GM19025 (cell line): ENCODE results near the gene DTX3.
"Not testable (repeated sequence)": the region's sequence is repeated elsewhere in the genome, so short reads cannot be mapped to it uniquely, and the experiment has no call there.

Experiments used
- ATAC-seq: cut with Tn5 transposase; IDR thresholded peaks from one replicate; pipeline ENCODE4 v1.9.1; 2021; ENCODE audit warnings: mild to moderate bottlenecking, low read depth, moderate library complexity; ENCODE audit not compliant: unreplicated experiment

The DTX3 gene

DNA sequence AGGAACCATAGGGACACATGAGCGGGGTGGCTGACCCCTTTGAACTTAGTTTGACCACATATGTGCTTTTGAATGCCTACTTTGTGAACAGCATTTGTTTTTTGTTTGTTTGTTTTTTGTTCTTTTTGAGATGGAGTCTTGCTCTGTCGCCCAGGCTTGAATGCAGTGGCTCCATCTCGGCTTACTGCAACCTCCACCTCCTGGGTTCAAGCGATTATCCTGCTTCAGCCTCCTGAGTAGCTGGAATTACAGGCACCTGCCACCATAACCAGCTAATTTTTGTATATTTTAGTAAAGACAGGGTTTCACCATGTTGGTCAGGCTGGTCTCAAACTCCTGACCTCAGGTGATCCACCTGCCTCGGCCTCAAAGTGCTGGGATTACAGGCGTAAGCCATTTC is 13.8 kb downstream of the DTX3 start:
- not testable (repeated sequence) for ATAC-seq

DNA sequence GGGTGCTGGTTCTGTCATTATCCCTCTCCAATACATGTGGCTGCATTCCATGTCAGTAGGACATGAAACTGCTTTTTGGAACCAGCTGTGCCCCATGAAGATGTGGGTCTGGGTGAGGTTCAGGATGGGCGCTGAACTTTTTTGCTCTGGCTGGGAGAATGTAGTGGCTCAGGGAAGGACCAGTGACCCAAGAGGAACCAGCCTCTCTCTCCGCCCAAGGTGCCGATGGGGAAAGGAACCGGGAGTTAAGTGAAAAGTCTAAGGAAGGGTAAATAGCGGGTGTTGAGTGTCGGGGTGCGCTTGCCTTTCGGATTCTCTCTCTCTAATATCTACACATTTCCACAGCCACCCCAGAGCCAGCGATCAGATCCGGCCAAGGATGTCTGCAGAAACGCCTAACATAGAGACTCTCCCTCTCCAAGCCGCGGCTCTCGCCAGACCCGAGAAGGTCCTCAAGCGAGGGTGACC is 14.4 kb downstream of the DTX3 start:
- ATAC-seq, result no peak

DNA sequence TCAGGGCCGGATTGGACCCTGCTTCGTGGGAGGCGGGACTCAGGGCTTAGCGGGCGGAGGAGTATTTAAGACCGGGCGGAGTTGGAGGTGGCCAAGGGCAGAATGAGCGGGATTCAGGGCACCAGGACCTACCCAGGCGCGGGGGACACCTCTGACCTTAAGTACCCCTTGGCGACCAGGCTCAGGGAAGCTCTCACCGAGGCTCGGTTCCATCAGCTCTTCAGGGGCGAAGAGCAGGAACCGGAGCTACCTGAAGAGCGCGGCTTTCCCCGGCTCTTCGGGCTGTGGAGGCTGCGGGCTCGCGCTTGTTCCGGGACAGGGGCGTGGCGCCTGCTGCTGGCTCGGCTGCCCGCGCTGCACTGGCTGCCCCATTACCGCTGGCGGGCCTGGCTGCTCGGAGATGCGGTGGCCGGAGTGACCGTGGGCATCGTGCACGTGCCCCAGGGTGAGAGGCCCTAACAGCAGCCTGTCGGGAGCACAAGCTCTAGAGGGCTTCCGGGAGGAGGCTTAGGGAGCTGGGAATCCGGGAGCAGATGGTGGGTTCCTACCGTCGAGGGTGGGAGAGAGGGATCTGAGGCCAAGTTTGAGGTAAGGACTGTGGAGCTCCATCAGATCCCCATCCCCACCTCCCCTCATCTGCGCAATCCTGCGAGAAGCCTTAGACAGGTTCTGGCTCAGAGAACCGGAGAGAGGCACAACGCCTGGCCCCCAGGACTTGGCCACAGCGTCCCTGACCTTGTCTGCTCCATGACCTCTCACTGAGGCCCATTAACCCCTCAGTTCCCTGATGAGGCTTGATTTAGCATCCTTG is 15.0 kb downstream of the DTX3 start:
- no peak for ATAC-seq

DNA sequence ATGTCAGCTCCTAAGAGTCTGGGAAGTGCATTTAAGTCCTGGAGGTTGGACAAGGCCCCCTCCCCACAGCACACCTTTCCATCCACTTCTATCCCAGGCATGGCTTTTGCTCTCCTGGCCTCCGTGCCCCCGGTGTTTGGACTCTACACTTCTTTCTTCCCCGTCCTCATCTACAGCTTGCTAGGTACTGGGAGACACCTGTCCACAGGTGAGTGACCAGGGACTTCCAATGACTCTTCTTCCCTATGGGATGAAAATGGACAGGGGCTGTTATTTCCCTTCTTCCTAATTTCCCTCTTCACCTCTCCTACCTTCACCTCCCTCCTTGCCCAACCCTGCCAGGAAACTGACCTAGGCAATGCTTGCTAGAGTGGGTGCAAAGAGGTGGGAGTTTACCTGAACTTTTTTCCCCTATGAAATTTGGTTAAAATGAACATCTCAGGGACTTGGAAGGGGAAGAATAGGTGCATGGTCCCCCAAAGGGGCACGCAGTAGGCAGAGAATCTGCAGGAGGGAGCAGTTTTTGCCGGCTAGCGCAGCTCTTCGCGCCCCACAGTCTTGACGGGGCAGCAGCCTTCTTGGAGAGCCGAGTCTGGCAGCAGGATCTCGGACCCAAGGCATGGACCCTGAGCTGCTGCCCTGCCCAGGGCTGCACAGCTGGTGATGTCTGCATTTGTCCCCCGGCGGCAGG is 15.8 kb downstream of the DTX3 start:
- ATAC-seq, result no peak

DNA sequence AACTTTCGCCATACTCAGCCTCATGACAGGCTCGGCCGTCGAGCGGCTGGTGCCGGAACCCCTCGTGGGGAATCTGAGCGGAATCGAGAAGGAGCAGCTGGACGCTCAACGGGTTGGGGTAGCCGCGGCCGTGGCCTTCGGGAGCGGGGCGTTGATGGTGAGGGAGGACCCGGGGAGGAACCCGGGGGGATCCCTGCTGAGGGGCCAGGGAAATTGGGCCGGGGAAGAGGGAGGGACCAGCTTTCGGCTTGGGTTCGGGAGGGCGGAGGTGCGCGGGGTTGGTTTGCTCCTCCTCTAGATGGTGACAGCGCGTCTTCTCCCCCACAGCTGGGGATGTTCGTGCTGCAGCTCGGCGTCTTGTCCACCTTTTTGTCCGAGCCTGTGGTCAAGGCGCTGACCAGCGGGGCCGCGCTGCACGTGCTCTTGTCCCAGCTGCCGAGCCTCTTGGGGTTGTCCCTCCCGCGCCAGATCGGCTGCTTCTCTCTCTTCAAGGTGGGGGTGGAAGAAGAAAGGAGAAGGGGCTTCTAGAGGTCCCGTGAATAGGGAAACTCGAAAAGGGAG is 16.4 kb downstream of the DTX3 start:
- ATAC-seq, result no peak

DNA sequence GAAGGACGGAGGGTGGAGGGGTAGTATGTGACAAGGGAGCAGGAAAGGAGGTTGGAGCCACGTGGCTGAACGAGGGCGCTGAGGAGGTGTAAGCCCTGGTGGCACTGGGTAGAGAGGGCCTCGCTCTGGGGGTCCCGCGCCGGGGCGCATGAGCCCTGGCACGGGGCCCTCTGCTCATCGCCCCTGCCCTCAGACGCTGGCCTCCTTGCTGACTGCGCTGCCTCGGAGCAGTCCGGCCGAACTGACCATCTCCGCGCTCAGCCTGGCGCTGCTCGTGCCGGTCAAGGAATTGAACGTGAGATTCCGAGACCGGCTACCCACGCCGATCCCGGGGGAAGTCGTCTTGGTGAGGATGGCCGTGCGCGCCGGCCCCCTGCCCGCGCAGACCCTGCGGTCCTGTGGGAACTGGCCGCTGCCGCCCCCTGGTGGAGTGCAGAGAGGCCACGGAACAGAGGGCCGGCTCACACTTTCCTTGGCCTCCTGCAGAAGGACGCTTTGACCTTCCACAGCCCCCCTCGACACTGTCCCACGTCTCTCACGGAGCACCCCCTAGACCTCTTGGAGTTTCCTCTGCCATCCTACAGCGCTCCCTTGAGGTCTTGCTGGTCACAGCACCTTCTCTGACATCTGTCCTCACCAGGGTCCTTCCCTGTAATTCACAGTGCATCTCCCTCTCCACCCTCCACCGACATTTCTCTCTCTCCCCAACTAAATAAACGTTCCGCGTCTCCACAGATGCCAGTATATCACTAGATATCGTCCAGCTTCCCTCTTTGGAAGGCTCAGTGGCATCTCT is 17.1 kb downstream of the DTX3 start:
- peak; percentile 49 for ATAC-seq

DNA sequence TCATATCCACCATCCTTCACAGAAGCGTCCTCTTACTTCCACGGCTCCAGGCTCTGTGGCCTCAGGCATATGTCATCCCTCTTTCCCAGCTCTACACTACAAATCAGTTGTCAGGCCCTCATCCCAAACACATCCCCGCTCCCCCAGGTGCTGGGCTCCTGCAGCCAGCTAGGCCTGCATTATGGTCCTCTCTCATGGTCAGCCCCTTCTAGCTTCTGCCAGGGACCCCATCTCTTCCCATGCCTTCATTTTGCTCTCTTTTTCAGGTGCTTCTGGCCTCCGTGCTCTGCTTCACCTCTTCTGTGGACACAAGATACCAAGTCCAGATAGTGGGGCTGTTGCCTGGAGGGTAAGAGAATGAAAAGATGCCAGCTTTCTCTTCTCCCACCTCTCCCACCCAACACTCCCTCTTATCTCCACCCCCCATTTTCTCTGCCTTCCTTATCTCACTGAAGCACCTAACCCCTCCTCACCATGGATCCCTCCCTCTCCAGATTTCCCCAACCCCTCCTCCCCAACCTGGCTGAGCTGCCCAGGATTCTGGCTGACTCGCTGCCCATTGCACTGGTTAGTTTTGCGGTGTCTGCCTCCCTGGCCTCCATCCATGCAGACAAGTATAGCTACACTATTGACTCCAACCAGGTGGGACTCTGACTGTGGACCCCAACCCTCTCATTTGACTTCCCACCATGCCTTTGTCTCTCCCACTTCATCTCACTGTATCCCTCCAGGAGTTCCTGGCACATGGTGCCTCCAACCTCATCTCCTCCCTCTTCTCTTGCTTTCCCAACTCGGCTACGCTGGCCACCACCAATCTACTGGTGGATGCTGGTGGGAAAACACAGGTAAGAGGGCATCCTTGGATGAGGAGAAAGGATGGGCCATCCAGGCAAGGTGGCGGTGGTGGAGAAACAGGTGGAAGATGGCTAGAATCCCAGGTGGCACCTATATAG is 17.9 kb downstream of the DTX3 start:
- ATAC-seq, result no peak

DNA sequence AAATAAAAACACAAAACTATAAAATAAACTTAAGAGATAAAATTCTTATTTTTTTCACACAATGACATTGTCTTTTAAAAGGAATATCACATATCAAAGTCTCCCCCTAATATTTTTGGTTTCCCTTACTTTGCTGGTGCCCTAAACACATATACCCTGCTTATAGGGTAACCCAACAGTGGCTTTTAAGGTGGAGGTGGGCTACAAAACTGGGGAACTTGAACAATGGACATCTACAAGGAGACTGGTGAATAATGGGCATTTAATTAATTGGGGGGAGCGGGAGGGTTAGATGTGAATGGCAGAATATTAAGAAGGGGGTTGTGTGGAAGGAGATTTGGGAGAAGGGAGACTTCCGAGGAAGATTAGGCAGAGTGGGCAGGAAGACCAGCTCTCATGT is 18.8 kb downstream of the DTX3 start:
- no peak for ATAC-seq

DNA sequence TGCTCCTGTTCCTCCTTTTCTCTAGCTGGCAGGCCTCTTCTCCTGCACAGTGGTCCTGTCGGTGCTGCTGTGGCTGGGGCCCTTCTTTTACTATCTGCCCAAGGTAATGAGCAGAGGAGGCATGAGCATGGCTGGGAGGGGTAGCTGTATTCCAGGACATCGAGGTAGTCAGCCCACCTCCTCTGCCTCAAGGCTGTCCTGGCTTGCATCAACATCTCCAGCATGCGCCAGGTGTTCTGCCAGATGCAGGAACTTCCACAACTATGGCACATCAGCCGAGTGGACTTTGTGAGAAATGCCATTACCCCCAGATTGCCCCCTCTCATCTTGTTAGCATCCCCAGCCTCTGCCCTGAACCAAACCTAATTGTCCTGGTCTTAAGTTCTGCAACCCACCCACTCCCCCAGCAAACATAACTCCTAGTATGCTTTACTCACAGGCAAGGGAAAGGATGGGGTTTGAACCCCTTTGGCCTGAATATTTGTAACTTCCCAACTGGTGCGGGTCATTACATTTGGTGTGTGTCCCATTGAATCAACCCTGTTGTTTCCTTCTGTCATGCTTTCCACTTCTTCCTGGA is 19.3 kb downstream of the DTX3 start:
- no peak for ATAC-seq

DNA sequence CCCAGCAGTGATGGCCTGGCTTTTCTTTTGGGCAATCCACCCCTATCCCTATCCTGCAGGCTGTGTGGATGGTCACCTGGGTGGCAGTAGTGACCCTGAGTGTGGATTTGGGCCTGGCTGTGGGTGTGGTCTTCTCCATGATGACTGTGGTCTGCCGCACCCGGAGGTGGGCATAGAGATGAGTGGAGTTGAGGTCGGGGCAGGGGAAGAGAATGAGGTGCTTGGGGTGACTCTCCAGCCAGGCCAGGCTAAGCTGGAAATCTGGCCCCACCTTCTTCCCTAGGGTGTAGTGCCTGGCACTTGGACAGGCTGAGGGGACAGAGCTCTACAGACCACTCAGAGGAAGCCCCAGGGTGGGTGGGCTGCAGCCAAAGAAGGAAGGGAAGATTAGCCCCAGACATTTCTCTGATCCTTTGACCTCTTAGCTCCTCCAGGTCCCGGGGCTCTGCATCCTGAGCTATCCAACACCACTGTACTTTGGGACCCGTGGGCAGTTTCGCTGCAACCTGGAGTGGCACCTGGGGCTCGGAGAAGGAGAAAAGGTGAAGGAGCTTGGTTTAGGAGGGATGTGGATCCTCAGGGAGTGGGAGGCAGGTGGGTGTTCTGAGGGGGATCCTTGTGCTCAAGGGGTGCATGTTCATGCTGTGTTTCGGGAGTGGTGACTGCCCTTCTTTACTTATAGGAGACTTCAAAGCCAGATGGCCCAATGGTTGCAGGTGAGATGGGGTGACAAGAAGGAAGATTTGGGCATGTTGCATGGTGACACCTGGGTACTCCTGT is 20.0 kb downstream of the DTX3 start:
- no peak for ATAC-seq

DNA sequence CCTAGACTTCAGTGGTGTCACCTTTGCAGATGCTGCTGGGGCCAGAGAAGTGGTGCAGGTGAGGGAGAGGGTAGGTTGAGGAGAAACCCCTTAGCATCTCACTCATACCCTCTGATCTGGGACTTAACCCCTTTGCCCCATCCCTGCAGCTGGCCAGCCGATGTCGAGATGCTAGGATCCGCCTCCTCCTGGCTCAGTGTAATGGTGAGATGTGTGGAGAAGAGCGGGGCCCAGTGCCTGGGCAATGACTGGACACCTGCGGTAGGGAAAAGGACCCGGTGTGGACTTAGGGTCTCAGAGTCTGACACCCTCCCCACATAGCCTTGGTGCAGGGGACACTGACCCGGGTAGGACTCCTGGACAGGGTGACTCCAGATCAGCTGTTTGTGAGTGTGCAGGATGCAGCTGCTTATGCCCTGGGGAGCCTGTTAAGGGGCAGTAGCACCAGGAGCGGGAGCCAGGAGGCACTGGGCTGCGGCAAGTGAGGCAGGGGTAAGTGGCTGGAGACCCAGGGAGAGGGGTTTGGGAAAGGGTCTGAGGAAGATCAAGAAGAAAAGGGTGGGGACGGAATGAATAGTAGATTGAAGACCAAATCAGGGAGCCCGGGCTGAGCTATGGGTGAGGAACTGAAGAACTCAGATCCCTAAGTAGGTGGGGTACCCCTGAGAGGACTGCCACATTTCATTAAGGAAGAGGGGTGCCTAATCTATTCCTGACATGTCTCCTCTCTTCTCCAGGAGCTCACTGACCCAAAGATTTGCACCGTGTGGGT is 20.8 kb downstream of the DTX3 start:
- no peak for ATAC-seq

DNA sequence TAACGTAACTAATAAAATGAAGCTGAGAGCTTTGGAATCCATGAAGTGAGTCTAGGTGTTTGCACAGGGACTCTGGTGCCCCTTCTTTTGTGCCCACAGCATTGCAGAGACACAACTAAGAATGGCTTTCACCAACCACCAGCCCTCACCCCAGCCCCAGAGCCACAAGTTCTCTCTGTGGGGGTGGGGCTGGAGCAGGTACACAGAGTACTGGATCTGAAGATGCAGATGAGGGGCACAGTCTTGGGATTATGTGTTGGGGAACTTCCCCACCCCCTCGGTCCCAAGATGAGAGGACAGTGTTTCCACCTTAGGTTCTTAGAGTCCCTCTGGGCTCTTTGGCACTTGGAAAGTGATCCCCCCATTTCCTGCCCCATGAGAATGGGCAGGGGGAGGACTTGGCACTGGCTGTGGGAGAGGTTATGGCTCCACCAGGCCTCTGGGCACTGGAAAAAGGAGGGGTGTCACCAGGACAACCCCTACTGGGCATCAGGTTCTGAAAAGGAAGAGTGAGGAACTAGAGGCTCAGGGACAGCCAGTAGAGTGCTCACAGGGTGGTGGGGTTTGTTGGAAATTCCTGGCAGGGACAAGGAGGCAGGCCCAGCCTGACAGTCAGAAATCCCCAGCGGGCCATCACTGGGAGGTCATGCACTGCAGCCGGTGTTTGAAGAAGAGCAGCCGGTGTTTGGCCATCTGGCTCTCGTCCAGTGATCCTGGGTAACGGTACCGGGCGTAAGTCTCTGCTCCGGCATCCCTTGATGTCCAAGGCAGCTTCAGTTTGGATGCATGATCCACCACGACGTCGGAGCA is 21.7 kb downstream of the DTX3 start:
- ATAC-seq, result no peak

DNA sequence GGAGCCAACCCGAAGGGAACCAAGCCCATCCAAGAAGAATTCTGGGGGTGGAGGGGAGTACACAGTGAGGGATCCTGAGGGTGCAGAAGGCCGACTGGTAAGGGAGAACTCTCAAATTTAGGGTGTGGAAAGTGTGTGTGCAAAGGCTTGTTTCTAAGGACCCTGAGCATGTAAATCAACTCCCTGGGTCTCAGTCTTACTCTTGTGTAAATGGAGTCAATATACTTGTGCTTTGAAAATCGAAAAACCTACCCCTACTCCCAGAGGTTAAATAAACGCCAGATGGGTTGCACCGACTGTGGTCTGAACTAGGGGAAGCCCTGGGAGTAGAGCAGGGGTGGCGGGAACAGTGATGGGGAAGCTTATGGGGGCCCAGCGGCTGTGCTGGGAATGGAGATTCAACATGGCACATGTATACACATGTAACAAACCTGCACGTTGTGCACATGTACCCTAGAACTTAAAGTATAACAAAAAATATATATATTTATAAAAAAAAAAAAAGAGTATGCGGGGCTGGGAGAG is 22.4 kb downstream of the DTX3 start:
- ATAC-seq, result no peak

DNA sequence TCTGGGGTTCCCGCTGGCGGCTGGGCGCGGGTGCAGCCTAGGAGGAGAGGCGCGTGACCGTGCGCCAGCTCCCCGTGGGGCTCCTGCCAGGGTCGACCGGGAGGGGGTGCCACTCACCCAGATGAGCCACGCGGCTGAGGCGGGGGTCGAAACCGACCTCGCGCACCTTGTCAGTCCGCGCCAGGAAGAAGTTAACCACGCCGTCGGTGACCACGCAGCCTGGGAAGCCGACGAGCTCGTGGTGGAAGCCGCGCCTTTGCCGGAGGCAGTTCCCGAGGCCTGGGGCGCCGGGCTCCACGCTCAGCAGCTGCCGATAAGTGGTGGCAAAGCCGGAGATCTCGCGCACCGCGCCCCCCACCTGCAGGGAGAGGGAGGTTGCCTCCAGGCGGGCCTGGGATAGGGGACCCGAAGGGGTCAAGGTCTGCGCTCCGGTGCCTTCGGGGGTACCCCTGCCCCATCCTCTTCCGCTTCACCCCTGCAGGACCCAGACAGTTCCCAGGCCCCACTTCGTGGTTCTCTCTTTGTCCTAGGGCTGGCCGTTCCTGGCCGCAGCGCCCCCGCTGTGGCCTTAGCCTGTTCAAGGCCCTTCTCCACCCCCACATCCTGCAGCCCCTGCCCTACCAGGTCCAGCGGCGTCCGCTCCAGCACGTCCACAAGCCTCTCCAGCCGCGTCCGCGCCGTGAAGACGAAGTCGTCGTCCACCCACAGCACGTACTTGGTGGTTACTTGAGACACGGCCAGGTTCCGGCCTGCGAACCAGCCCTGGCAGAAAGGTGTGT is 23.1 kb downstream of the DTX3 start:
- no peak for ATAC-seq

DNA sequence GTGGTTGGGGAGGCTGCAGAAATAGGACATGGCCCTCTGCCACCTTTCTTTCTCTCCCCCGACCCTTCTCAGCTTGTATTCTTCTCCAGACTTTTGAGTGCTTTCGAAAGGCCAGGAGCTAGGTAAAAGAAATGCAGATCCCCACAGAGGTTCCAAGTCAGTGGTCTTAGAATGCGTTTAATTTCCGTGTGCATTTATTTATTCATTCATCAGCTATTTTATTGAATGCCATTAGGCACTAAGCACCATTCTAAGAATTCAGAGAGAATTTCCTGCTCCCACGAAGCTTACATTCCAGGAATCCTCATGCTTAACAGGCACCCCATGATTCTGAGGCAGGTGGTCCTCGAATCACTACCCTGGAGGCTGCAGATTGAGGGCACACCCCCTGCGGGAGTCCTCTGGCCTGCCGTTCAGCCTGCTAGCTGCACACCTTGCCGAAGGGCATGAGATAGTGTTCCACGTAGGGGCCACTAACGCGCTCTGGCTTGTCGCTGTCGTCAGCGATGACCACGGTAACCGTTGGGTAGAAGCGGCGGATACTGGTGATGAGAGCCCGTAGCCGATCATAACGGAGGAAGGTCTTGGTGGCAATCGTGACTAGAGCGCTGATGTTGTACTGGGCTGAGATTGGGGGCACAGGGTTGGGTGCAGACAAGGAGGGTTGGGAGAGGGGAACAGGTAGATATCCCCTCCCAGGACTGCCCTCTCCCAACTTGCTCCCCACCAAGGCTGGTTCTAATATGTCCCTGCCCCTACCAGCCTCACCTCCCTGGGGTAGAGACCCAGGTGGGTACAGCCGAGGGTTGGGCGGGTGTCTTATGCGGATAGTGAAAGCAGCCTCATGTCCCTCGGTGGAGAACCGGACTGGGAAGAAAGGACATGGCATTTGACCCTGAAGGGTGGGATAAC is 23.9 kb downstream of the DTX3 start:
- ATAC-seq, result no peak
